ENCODE results near the gene SOST.

The SOST gene

DNA sequence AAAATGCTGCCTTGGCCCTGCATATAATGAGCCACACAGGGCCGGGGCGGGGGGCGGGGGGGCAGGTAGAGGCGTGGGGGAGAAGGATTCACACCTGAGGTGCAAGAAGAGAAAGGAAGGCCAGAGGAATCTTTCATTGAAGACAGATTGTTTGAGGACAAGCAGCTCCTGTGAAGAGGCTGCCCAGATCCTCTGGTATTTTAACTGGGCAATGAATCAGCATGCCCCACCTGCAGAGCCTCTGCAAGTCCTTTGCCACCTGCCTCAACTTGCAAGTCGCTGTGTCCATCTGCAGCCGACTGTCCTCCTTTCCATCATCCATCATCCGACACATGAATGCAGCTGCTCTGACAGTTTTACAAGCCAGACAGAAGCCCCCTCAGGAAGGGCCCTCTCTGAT, 1.2 kb upstream of the SOST start:
- H3K9me3 ChIP-seq (replicated peaks; ENCODE audit: low read length), result no peaks in the 10 kb centered on the region
- H3K9ac ChIP-seq (ENCODE audit: low read depth, low read length), result no peak overlapping the region
- H3K36me3 ChIP-seq (ENCODE audit: insufficient read depth, low read length), result no peaks in the 10 kb centered on the region
- no peak overlapping the region for H3K4me2 ChIP-seq (ENCODE audit: low read length)
- H3K4me1 ChIP-seq (ENCODE audit: control insufficient read depth, insufficient read depth, low read length), result peaks cover 14% of the 10 kb centered on the region
- H3K27me3 ChIP-seq (ENCODE audit: control insufficient read depth, insufficient read depth, low read length), result peaks cover 47% of the 10 kb centered on the region
- no peak overlapping the region for H3K4me3 ChIP-seq (ENCODE audit: low read length)

DNA sequence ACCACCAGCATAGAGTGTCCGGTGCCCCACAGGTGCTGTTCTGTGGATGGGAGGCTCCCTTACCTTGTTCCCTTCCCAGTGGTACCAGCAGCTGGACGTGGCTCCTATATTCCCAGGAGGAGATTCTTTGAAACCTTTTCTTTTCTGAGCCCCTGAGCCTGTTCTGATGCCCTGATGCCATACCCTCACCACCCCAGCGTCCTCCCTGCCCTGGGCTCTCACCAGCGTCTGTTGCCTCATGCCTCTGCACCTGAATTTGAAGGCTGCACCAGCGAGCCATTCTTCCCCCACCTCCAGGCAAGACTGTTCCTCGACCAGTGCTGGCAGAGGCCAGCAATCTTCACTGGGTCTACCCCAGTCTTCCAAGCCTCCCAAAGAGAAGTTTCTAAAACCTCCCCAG, 505 bp downstream of the SOST start:
- H3K27me3 ChIP-seq (ENCODE audit: control insufficient read depth, insufficient read depth, low read length), result peaks cover 47% of the 10 kb centered on the region
- H3K4me1 ChIP-seq (ENCODE audit: control insufficient read depth, insufficient read depth, low read length), result peaks cover 28% of the 10 kb centered on the region

DNA sequence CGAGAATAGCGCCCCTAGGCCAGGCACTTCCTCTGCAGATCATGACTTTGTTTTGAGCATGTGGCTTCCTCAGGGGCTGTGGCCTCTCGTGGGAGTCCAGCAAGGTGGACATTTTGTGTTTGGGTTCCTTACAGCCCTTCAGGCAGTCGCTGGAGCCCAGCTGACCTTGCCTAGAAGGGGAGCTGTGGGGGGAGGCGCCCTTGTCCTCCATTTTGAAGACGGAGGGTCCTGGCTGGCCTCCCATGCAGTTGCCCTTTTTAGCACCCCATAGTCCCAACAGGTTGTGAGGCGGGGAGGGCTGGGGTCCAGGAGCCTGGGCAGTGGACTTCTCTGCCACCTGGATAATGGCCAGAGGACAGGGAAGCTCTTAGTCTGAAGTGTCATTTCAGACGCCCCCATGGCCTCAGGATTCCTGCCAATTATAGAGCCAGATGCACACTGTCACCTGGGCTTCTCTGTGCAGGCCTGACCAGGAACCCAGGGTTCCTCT, 1.4 kb downstream of the SOST start:
- Histone ChIP-seq H3K4me1 (ENCODE audit: control insufficient read depth, insufficient read depth, low read length) (peaks cover 28% of the 10 kb centered on the region), H3K4me3 (ENCODE audit: low read length) (no peak overlapping the region), H3K4me2 (ENCODE audit: low read length) (no peak overlapping the region), H3K36me3 (ENCODE audit: insufficient read depth, low read length) (no peaks in the 10 kb centered on the region), H3K27me3 (ENCODE audit: control insufficient read depth, insufficient read depth, low read length) (peaks cover 47% of the 10 kb centered on the region), H3K9me3 (replicated peaks; ENCODE audit: low read length) (no peaks in the 10 kb centered on the region), H3K9ac (ENCODE audit: low read depth, low read length) (no peak overlapping the region)

More for the DNA sequence above, 505 bp downstream of the SOST start:
- no peak overlapping the region for H3K4me3 ChIP-seq (ENCODE audit: low read length)
- no peaks in the 10 kb centered on the region for H3K9me3 ChIP-seq (replicated peaks; ENCODE audit: low read length)
- H3K9ac ChIP-seq (ENCODE audit: low read depth, low read length), result no peak overlapping the region
- no peak overlapping the region for H3K4me2 ChIP-seq (ENCODE audit: low read length)
- H3K36me3 ChIP-seq (ENCODE audit: insufficient read depth, low read length), result no peaks in the 10 kb centered on the region

DNA sequence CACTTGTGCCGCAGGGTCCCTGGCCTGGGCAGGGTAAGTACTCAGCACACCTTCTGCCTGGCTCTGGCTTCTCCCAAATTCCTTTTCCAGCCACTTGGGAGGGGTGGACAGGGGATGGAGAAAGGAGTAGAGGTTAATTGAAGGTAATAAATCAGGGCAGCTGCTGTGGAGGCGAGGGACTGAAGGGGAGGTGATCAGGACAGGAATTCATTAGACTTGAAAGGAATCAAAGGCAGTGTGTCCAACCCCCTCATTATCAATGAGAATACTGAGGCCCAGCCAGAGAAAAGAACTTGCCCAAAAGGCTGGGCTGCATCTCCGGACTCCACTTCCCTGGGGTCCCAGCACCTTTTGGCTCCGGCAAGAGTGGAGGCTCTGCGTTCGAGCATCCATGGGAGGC, 2.4 kb downstream of the SOST start:
- Histone ChIP-seq H3K36me3 (ENCODE audit: insufficient read depth, low read length) (no peaks in the 10 kb centered on the region), H3K4me1 (ENCODE audit: control insufficient read depth, insufficient read depth, low read length) (peaks cover 28% of the 10 kb centered on the region), H3K4me3 (ENCODE audit: low read length) (no peak overlapping the region), H3K4me2 (ENCODE audit: low read length) (no peak overlapping the region), H3K9me3 (replicated peaks; ENCODE audit: low read length) (no peaks in the 10 kb centered on the region), H3K9ac (ENCODE audit: low read depth, low read length) (no peak overlapping the region), H3K27me3 (ENCODE audit: control insufficient read depth, insufficient read depth, low read length) (peaks cover 47% of the 10 kb centered on the region)

DNA sequence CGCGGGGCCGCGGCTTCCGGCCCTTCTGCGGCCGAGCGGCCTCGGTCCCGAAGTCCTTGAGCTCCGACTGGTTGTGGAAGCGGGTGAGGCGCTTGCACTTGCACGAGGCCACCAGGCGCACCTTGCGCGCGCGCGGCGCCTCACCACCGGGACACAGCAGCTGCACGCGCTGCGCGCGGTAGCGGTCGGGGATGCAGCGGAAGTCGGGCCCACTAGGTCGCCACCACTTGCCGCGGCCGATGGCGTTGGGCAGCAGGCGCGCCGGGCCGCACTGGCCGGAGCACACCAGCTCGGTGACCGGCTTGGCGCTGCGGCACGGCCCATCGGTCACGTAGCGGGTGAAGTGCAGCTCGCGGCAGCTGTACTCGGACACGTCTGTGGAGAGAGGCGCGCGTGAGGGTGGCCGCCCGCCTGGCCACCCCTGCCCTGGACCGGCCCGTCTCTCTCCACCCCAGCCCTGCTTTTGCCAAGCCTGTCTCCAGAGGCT, 3.2 kb downstream of the SOST start:
- peak overlapping the region; percentile 63 for H3K4me3 ChIP-seq (ENCODE audit: low read length)
- peak overlapping the region; percentile 81 for H3K4me2 ChIP-seq (ENCODE audit: low read length)
- no peaks in the 10 kb centered on the region for H3K36me3 ChIP-seq (ENCODE audit: insufficient read depth, low read length)
- no peak overlapping the region for H3K9ac ChIP-seq (ENCODE audit: low read depth, low read length)
- H3K4me1 ChIP-seq (ENCODE audit: control insufficient read depth, insufficient read depth, low read length), result peaks cover 26% of the 10 kb centered on the region
- no peaks in the 10 kb centered on the region for H3K9me3 ChIP-seq (replicated peaks; ENCODE audit: low read length)
- H3K27me3 ChIP-seq (ENCODE audit: control insufficient read depth, insufficient read depth, low read length), result peaks cover 47% of the 10 kb centered on the region

DNA sequence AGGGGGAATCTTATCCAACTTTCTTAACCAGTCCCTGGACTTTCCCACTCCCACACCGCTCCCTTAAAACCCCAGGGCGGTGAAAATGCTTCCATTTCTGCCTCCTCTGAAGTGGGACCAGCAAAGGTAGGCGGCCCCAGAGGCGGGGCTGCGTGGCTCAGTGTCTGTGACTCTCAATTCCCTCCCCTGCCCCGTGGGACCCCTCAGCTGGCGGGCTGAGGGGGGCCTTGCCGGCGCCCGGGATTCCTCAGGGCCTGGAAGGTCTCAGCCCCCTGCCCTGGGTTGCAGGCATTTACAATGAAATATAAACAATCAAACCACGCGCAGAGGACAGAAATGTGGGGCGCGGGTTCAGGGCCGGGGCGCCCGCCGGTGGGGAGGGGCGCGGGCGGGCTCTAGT, 3.6 kb downstream of the SOST start:
- Histone ChIP-seq H3K4me3 (ENCODE audit: low read length) (peak overlapping the region; percentile 63), H3K27me3 (ENCODE audit: control insufficient read depth, insufficient read depth, low read length) (peaks cover 45% of the 10 kb centered on the region), H3K9ac (ENCODE audit: low read depth, low read length) (no peak overlapping the region)

DNA sequence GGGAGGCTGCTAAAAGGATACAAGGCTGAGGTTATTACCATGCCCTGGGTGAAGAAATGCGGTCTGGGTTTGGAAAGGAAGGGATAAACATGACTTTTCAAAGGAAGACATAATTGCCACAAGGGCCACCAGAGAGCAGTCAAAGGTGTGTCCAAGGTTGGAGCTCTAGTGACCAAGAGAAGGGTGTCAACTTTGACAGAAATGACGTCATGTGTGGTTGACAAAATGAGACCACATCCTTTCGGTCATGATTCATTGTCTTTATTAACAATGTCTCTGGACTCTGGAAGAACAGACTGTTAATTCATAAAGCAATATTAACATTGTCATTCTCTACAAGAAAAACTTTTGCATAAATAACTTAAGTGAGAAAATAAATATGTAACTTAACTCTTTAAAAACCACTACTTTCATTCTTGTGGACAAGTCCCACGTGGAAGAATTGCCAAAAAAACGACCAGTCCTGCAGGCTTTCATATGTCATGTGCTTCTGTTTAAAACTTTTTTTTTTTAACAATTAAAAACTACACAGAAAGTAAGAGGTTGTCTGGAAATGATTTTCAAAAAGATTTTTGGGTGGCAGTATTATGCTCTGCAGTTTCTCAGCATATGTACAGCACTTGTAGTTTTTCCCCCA, 5.0 kb downstream of the SOST start:
- no peak overlapping the region for H3K4me3 ChIP-seq (ENCODE audit: low read length)
- no peaks in the 10 kb centered on the region for H3K9me3 ChIP-seq (replicated peaks; ENCODE audit: low read length)
- H3K4me2 ChIP-seq (ENCODE audit: low read length), result no peak overlapping the region
- no peaks in the 10 kb centered on the region for H3K36me3 ChIP-seq (ENCODE audit: insufficient read depth, low read length)
- H3K27me3 ChIP-seq (ENCODE audit: control insufficient read depth, insufficient read depth, low read length), result peaks cover 33% of the 10 kb centered on the region
- H3K9ac ChIP-seq (ENCODE audit: low read depth, low read length), result no peak overlapping the region
- H3K4me1 ChIP-seq (ENCODE audit: control insufficient read depth, insufficient read depth, low read length), result peaks cover 37% of the 10 kb centered on the region

More for the DNA sequence above, 3.6 kb downstream of the SOST start:
- Histone ChIP-seq H3K36me3 (ENCODE audit: insufficient read depth, low read length) (no peaks in the 10 kb centered on the region), H3K4me2 (ENCODE audit: low read length) (peak overlapping the region; percentile 81), H3K4me1 (ENCODE audit: control insufficient read depth, insufficient read depth, low read length) (peaks cover 29% of the 10 kb centered on the region), H3K9me3 (replicated peaks; ENCODE audit: low read length) (no peaks in the 10 kb centered on the region)

DNA sequence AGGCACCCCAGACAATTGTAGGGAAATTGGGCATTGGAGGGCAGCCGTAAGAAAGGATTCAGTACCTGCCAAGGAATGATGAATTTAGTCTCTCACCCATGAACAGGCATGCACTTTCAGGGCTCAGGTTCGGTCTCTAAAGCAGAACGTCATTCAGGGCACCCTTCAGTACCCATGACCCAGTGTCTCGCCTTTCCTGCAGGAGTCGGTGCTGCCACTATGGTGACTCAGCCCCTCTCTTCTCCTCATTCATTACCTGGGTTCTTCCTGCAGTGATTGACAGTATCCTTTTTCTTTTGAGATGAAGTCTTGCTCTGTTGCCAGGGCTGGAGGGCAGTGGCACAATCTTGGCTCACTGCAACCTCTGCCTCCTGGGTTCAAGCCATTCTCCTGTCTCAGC, 8.4 kb downstream of the SOST start:
- Histone ChIP-seq H3K27me3 (ENCODE audit: control insufficient read depth, insufficient read depth, low read length) (no peaks in the 10 kb centered on the region), H3K9me3 (replicated peaks; ENCODE audit: low read length) (no peaks in the 10 kb centered on the region), H3K4me2 (ENCODE audit: low read length) (no peak overlapping the region), H3K4me1 (ENCODE audit: control insufficient read depth, insufficient read depth, low read length) (peaks cover 42% of the 10 kb centered on the region), H3K4me3 (ENCODE audit: low read length) (no peak overlapping the region), H3K36me3 (ENCODE audit: insufficient read depth, low read length) (no peaks in the 10 kb centered on the region), H3K9ac (ENCODE audit: low read depth, low read length) (no peak overlapping the region)

DNA sequence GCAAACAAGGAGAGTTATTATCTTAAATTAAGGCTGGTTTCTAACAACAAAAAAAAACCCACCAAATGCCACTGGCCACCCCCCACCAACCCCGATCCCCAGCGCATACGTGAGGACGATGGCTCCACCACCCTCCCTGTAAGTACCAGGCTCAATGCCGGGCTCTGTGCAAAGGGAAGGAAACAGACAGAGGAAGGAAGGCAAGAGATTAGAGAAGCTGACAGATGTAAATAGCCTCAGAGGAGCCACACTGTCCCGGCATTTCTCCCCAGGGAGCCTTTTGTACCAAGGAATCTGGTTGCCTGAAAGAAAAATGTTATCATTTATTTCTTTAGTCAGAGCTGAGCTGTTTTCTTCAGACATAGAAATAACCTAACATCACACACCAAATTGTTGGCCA, 13.1 kb downstream of the SOST start:
- H3K9ac ChIP-seq (ENCODE audit: low read depth, low read length), result no peak overlapping the region
- H3K4me1 ChIP-seq (ENCODE audit: control insufficient read depth, insufficient read depth, low read length), result peaks cover 34% of the 10 kb centered on the region
- H3K4me3 ChIP-seq (ENCODE audit: low read length), result no peak overlapping the region

DNA sequence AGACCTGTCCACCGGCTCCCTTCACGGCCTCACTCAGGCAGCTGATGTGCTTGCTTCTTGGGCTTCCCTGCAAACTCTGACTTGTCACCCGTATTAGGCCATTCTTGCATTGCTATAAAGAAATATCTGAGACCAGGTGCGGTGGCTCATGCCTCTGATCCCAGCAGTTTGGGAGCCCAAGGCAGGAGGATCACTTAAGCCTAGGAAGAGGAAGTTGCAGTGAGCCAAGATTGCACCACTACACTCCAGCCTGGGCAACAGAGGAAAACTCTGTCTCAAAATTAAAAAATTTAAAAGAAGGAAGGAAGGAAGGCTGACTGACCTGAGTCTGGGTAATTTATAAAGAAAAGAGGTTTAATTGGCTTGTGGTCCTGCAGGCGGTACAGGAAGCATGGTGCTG, 17.0 kb downstream of the SOST start:
- Histone ChIP-seq H3K36me3 (ENCODE audit: insufficient read depth, low read length) (no peaks in the 10 kb centered on the region), H3K4me3 (ENCODE audit: low read length) (no peak overlapping the region), H3K27me3 (ENCODE audit: control insufficient read depth, insufficient read depth, low read length) (peaks cover 4% of the 10 kb centered on the region), H3K9me3 (replicated peaks; ENCODE audit: low read length) (no peaks in the 10 kb centered on the region), H3K9ac (ENCODE audit: low read depth, low read length) (no peak overlapping the region), H3K4me1 (ENCODE audit: control insufficient read depth, insufficient read depth, low read length) (peaks cover 36% of the 10 kb centered on the region), H3K4me2 (ENCODE audit: low read length) (no peak overlapping the region)

More for the DNA sequence above, 13.1 kb downstream of the SOST start:
- no peaks in the 10 kb centered on the region for H3K36me3 ChIP-seq (ENCODE audit: insufficient read depth, low read length)
- peaks cover 4% of the 10 kb centered on the region for H3K27me3 ChIP-seq (ENCODE audit: control insufficient read depth, insufficient read depth, low read length)
- peak overlapping the region; percentile 43 for H3K4me2 ChIP-seq (ENCODE audit: low read length)
- H3K9me3 ChIP-seq (replicated peaks; ENCODE audit: low read length), result no peaks in the 10 kb centered on the region

DNA sequence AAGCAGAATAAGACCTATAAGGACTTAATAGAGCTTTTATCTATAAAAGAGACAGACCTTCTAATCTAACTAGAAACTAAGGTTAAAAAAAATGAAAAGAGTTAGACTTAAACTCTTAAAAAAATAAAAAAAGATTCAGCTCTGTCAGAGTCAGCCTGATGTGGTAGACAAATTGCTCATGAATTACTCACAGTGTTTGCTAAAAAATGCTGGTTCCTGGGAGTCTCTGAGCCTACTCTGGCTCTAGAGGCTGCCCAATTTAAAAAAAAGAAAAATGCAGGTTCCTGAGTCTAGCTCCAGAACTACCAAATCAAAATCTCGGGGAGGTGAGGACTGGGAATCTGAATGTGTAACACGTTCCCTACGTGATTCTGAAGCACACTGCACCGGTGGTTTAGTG, 18.1 kb downstream of the SOST start:
- H3K4me1 ChIP-seq (ENCODE audit: control insufficient read depth, insufficient read depth, low read length), result peaks cover 29% of the 10 kb centered on the region
- peak overlapping the region; percentile 24 for H3K4me2 ChIP-seq (ENCODE audit: low read length)
- H3K36me3 ChIP-seq (ENCODE audit: insufficient read depth, low read length), result no peaks in the 10 kb centered on the region
- no peaks in the 10 kb centered on the region for H3K9me3 ChIP-seq (replicated peaks; ENCODE audit: low read length)
- H3K9ac ChIP-seq (ENCODE audit: low read depth, low read length), result peak overlapping the region; percentile 20
- peaks cover 4% of the 10 kb centered on the region for H3K27me3 ChIP-seq (ENCODE audit: control insufficient read depth, insufficient read depth, low read length)
- H3K4me3 ChIP-seq (ENCODE audit: low read length), result no peak overlapping the region

DNA sequence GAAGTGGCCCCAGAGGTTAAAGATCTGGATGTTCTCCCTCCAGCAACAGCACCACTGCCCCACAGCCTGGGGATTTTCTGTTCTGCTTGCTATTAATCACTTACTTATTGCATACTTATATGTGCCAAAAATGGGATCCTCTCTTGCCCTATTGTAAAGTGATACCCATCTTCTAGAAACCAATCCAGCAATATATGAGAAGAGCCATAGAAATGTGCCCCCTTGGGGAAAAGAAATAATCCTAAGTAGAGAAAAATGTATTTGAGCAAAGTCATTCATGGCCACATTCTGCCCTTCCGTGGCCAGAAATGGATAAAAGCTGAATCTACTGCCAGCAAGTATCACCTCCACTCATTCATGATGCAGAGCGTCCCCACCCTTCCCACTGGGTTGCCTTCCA, 20.9 kb downstream of the SOST start:
- no peak overlapping the region for H3K4me2 ChIP-seq (ENCODE audit: low read length)
- no peaks in the 10 kb centered on the region for H3K36me3 ChIP-seq (ENCODE audit: insufficient read depth, low read length)
- H3K9me3 ChIP-seq (replicated peaks; ENCODE audit: low read length), result no peaks in the 10 kb centered on the region
- no peak overlapping the region for H3K4me3 ChIP-seq (ENCODE audit: low read length)
- H3K27me3 ChIP-seq (ENCODE audit: control insufficient read depth, insufficient read depth, low read length), result no peaks in the 10 kb centered on the region
- peaks cover 47% of the 10 kb centered on the region for H3K4me1 ChIP-seq (ENCODE audit: control insufficient read depth, insufficient read depth, low read length)
- no peak overlapping the region for H3K9ac ChIP-seq (ENCODE audit: low read depth, low read length)

All from skeletal muscle satellite cell (primary cell).